SIG-M5 treated with dmso at 0.1 percent for 504 hours (cell line): ENCODE data around the gene TNS3.

Experiments used
- DNase-seq: peaks from one replicate; lab custom pipeline; 2025; ENCODE audit not compliant: unreplicated experiment; lab: John Stamatoyannopoulos, UW

Gene TNS3

DNA sequence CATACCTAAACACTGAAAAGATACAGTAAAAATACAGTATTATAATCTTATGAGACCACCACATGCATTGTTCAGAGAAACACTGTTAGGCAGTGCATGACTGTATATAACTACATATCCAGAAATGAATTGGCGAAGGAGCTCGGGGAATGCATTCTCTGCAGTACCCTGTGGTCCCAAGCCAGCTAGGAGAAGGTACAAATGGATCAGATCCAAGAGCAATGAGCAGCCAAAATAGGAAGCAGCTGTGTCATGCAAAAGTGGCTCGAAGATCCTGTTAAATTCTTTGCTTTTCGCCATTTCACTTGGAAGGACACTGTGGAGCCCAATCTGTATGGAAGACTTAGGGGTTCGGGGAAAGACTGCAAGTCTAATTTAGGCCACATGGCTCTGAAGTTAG lies 334.8 kb downstream of the TNS3 start:
- DNase-seq = no peak

DNA sequence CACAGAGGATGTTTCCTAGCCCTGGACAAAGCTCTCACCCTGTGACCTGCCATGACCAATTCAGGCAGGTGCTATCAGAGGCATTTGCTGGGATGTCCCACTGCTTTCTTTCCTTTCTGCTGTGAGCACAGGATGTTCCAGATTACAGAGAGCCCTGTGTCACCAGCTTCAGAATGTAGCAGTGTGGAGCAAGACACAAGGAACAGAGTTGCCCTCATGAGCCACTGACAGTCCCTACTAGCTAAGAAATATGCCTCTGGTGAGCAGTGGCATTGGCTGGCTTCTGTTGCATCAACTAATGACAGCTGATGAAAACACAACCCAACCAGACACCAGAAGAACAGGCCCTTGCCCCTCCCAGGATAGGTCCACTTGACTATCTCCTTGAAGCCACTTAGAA lies 337.2 kb downstream of the TNS3 start:
- no peak for DNase-seq

- DNase-seq = no peak
Observed at GRCh38 chr7:47241112-47242065, 340.5 kb downstream of the TNS3 start.

DNA sequence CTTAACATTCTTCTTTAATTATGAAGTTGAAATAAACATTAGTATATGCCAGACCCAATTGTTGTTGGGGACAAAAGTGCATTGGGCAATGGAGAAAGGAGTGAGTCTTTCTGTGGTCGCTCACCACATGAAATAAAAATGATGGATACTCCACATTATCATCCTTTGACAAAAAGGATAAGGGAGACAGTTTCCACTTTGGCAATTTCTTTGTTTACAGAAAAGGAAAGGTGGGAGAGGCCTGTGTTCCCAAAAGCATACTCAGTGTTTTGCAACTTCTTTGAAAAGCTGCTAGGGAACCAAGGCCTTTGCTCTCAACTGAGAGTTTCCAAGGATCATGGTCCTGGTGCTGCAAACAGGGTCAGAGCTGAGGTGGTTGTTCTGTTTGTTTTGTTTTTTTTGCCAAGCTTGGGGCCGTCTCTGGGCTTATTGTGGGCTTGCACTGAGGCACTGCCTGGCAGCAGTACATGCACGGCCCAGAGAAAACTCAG lies 341.9 kb downstream of the TNS3 start:
- DNase-seq = no peak

- no peak for DNase-seq
Observed at GRCh38 chr7:47239034-47239433, 342.9 kb downstream of the TNS3 start.

DNA sequence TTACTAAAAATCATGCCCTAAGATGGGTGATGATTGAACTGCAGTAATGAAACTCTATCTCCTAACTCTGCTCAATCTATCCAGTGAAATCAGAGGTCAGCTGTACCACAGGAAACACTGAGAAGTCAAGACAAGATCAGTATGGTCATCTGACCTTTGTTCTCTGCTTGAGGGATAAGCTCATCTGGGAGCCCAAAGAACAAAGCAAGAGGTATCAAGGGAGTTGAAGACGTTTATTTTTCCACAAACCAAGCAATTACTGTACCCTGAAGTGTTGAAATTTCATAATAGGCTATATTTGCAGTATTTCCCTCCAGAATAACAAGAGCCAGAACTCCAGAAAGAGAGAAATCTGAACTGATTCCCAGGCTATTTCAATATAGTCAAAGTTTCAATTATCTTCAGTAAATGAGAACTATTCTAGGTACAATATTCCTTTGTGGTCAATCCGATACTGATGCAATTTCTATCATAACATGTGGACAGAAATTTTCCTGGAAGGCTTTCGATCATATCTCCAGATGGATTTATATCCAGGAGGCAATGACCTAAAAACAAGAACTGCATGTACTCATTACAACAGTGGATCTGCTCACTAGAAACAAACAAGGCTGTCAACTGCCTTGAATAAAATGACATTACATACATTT lies 345.3 kb downstream of the TNS3 start:
- DNase-seq = no peak

DNA sequence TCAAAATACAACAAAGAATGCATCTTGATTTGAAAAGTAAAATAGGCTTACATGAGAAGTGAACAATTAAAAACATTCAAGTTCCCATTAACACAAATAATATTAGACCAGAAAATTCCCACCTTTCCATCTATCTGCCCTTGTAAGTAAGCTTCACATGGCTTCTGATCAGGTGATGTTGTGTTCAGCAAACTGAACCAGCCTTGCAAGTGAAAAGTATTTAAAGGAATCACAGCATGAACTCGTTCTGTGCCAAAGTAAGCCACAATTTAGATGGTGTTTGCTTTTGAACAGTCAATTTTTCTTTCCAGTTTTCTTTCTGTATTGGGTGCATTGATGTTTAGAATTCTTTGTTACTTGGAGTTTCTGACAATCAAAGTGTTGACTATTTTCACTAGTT lies 347.9 kb downstream of the TNS3 start:
- DNase-seq = no peak

- no peak for DNase-seq
Observed at GRCh38 chr7:47232751-47233412, 349.0 kb downstream of the TNS3 start.

GRCh38 chr7:47231627-47232026 lies 350.3 kb downstream of the TNS3 start:
- DNase-seq = no peak

DNA sequence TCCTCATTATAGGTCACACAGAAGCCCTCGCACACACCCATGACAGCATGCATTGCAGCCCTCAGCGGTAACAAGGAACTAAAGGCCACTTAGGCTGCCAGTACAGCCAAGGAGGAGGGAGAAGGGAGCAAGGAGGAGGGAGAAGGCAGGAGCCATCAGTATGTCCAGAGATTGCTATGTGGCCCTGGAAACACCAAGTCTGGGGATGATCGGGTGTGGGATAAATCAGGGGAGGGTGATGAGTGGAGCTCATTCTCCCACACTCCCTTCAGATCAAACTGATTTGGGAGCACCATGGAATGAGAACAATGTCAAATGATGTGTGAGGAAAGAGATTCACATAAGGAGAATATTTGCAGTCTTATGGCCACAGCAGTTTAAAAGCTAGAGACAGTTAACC lies 350.9 kb downstream of the TNS3 start:
- no peak for DNase-seq

DNA sequence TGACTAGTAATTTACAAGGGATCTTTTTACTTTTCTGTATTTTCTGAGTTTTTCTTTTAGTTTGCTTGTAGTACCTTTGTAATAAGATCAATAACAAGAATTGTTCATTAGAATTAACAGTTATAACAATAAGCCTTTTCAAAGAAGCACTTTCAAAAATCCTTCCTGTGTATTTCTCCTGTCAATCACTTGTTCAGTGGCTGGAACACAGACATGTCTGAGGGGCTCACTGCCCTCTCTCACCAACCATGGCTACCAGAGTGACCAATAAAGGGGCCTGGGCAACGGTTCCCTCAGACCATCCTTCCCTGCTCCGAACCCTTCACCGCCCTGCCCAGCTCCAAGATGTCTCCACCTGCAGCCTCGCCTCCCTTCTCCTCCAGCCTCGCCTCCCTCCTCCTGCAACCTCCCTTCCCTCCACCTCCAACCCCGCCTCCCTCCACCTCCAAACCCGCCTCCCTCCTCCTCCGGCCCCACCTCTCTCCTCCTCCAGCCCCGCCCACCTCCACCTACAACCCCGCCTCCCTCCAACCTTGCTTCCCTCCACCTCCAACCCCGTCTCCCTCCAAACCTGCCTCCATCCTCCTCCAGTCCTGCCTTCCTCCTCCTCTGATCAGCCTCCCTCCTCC lies 353.4 kb downstream of the TNS3 start:
- peak; percentile 39 for DNase-seq

GRCh38 chr7:47227762-47228177 lies 354.1 kb downstream of the TNS3 start:
- peak; percentile 58 for DNase-seq

GRCh38 chr7:47226696-47227095 lies 355.2 kb downstream of the TNS3 start:
- DNase-seq = no peak

DNA sequence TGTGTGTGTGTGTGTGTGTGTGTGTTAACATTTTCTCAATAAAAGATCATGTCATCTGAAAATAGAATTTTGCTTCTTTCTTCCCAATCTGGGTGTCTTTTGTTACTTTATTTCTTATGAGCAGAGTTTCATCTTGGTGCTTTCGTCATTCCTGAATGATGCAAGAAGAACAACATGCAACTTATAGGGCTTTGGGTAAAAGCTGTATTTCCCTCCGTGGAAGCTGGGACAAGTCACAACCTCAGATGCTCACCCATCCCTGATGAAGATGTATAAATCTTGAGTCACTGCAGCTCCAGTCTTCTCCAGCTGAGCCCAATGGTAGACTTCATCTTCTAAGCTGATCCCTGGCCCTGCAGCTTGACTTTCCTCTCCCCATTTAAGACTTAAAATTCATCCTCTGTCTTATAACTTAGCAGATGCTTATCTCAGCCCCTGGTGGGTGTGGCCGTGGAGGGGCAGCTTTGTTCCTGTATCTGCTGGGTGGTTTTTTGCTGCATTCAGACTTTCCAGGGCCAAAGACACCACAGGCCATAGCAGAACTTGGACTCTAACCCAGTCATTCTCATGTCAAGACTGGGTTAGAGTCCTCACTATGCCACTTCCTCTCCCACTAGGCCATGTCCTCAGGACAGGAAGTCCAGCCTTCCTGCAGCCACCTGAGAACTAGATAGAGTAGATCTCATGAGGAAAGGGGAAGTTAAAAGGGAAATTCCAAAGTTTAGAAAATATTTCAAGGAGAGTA lies 356.4 kb downstream of the TNS3 start:
- DNase-seq = peak; percentile 53
